CMK (cell line): ENCODE results near the gene SON.
"Not testable (repeated sequence)": the region's sequence is repeated elsewhere in the genome, so short reads cannot be mapped to it uniquely, and the experiment has no call there.

Experiments
- DNase-seq: peaks from one replicate; pipeline ENCODE4 v3.0.0-alpha.2; 2010; ENCODE audit warnings: low read depth

SON gene

DNA sequence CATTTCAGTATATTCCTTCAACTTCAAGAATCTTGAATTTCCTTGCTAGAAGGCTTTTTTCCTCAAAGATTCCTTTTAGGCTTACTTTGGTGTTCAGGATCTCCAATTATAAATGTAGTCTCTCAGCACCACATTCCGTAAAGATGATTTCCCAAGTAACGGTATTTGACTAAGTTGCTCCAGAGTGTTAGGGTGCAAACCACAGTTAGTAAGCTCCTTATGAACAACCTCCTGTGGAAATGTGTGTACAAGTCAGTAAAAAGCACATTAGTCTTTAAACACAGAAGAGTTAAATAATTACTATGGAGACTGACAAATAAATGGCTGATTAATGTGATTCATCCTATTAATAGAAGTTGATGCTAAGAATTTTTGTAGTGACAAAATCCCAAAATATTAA is 35.4 kb downstream of the SON start:
- no peak for DNase-seq

DNA sequence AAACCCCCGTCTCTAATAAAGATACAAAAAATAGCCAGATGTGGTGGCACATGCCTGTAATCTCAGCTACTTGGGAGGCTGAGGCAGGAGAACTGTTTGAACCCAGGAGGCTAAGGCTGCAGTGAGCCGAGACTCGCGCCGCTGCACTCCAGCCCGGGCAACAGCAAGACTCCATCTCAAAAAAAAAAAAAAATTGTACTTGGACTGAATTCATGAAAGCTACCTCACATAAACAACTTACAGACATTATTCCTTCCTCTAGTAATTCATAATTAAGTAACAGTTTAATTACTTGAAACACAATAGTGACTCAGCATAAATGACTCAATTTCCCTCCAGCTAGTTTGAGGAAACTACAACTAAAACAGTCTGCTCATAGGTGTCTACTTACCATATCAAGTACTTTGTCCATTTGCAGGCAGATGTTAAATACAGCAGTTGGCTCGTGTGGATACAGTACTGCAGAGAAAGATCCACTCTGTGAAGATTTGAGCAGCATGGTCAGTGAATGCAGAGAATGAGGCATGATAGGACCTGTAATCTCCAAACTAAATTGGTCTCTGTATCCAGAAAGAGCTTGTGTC is 36.2 kb downstream of the SON start:
- no peak for DNase-seq

GRCh38 chr21:33584455-33584854 is 41.6 kb downstream of the SON start:
- no peak for DNase-seq

- DNase-seq, result no peak
Measured at GRCh38 chr21:33586927-33587326, 44.1 kb downstream of the SON start.

GRCh38 chr21:33587792-33588484 is 45.1 kb downstream of the SON start:
- DNase-seq, result peak; percentile 30

DNA sequence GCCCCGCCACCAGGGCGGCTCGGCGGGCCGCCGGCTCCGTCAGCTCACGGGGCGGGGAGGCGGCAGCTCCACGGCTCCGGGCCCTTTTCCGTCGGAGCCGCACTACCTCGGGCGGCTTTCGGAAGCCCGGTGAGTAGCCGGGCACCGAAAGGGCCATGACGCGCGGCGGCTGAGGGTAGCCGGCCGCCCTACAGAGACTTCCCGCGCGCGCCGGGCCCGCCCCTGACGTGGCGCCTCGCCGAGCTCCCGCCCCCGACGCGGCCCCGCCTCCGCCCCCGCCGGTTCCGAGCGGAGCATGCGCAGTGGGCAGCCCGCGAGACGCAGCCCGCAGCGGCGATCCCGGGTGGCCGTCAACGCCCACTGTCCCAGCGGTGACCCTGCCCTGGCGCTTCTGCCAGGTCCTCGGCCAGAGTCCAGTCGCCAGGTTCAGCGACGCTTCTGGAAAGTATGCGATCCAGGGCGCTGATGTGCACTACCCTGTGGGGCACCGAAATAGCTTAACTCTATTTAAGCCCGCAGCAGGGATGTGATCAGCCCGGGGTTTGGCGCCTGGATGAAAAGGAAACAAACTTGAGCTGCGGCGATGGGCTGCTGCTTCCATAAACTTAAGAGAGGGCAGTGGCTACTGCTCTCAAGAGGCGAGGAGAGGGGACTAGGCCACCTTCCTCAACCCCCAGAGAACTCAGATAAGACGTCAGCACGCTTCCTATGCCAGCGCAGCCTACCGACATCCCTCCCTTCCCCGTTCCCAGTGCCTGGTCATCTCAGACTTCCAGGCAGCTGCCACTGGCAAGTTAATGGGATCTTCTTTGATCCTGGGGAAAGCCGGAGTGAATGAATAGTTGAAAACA is 45.9 kb downstream of the SON start, which contains the start of gene DONSON:
TSS of gene DONSON (minus strand) at position 200 of the 851 bp plus-strand sequence. CDS start at position 157, 43 bp downstream.
- DNase-seq, result peak; percentile 82

DNA sequence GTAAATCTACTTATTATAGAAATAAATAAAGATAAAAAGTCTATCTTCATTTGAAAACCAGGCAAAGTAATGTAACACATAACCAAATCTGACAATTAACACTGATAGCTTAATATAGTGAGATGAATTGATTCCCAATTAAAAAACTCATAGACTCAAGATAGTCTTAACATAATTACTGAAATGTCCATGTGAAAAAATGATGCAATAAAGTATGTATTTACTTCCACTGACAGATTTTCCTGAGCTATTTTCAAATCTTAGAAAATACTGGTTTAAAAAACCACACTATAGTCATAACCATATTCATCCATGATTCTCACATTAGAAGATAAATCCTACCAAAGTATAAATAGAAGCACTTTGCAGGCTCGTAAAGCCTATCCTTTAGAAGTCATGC is 55.2 kb downstream of the SON start:
- DNase-seq, result no peak

DNA sequence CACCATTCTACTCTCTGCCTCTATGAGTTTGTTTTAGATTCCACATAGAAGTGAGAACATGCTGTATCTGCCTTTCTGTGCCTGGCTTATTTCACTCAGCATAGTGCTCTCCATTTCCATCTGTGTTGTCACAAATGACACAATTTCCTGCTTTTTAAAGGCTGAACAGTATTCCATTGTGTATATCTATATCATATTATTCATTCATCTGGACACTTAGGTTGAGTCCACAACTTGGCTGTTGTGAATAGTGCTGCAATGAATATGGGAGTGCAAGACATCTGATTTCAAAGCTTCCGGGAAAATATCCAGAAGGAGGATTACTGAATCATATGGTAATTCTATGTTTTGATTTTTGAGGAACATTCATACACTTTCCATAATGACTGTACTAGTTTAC is 65.7 kb downstream of the SON start:
- no peak for DNase-seq

DNA sequence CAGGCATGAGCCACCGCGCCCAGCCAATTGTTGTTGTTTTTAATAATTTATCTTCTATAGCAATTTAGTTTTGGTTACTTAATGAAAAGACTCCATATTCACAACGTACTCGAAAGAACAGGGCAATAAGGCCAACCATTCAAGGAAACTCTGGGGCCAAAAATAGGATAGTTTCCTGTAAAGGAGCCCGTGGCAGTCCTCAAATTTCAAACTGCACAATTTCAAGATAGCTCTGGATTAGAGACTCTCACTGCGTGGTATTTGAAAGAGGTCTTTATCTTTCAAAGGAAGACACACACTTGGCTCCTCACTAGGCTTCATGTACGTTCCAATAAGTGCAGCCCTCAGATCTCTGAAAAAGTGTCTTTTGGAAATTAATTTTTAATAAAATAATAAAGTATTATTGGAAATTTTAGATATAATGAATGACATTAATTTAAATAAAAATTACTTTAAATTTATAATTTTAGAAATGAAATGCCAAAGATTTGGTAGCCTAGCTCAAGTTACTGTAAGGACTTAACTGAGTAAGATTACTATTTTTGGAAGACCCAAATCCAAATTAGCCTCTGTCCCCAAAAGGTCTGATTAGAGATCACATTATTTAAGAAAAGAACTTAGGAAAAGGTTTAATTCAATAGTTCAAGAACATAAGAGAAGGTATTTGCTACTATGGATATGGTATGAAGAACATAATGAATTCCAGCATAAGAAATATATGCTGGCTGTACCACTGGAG is 68.3 kb downstream of the SON start:
- no peak for DNase-seq

- DNase-seq, result not testable (repeated sequence)
Measured at GRCh38 chr21:33617565-33617964, 74.7 kb downstream of the SON start.

- DNase-seq, result no peak
Measured at GRCh38 chr21:33618407-33618806, 75.6 kb downstream of the SON start.

GRCh38 chr21:33619726-33620125 is 76.9 kb downstream of the SON start:
- DNase-seq, result no peak

GRCh38 chr21:33622253-33622652 is 79.4 kb downstream of the SON start:
- DNase-seq, result no peak

DNA sequence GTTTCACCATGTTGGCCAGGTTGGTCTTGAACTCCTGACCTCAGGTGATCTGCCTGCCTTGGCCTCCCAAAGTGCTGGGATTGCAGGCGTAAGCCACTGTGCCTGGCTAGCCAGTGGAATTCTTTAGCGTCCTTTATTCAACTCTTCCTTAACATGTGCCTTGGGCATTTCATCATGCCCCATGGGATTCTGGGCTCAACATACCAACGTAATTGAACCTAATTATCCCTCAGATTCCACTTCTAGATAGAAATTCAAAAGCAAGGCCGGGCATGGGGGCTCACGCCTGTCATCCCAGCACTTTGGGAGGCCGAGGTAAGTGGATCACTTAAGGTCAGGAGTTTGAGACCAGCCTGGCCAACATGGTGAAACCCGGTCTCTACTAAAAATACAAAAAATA is 83.3 kb downstream of the SON start:
- not testable (repeated sequence) for DNase-seq
